EH (cell line): Measurements from ENCODE around the gene NFAM1.
A peak's percentile ranks its signal among the peaks of the same experiment; 100 is the strongest.

Experiments
- DNase-seq: peaks from one replicate; pipeline ENCODE4 v3.0.0-alpha.2; 2015; ENCODE audit warnings: low read depth

The NFAM1 gene, protein sequence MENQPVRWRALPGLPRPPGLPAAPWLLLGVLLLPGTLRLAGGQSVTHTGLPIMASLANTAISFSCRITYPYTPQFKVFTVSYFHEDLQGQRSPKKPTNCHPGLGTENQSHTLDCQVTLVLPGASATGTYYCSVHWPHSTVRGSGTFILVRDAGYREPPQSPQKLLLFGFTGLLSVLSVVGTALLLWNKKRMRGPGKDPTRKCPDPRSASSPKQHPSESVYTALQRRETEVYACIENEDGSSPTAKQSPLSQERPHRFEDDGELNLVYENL

DNA sequence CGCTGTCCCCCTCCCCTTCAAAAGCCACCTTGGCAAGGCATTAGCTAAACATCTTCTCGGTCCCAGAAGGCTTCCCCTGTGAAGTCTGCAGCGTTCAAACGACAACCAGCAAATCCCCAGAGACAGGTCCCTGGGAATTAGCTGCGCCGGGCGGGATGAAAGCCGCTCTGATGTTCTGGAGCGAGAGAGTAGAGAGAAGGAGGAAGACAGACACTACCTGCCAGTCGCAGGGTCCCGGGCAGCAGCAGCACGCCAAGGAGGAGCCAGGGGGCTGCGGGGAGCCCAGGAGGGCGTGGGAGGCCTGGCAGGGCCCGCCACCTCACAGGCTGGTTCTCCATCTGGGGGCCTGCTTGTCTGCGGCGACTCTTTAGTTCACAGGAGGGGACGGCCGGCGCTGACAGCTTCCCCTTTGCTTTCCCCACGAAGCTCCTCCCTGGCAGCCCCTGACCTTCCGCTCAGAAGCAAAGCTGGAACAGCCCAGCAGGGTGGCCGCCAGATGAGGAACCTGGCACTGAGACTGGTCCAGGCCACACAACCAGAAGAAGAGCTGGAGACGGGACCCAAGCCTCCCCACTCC is at the start of gene NFAM1:
TSS of gene NFAM1 (minus strand) at position 384 of the 577 bp plus-strand sequence. CDS start at position 338, 46 bp downstream.
- DNase-seq, result no peak

DNA sequence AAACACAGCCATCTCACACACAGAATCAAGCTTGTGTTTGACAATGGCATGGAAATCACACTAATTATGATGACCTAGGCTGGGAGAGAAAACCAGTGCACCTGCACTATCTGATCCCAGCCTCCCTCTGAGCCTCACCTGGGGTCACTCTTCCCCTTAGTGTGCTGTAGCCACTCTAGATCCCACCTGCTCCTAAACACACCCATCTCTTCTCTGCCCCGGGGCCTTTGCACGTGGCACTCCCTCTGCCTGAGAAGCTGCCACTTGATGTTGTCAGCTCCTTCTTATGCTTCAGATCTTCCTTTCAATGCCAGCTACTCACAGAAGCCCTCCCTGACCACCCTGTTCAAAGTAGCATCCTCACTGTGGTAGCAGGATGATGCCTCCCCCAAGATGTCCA is 42.9 kb upstream of the NFAM1 start:
- no peak for DNase-seq

DNA sequence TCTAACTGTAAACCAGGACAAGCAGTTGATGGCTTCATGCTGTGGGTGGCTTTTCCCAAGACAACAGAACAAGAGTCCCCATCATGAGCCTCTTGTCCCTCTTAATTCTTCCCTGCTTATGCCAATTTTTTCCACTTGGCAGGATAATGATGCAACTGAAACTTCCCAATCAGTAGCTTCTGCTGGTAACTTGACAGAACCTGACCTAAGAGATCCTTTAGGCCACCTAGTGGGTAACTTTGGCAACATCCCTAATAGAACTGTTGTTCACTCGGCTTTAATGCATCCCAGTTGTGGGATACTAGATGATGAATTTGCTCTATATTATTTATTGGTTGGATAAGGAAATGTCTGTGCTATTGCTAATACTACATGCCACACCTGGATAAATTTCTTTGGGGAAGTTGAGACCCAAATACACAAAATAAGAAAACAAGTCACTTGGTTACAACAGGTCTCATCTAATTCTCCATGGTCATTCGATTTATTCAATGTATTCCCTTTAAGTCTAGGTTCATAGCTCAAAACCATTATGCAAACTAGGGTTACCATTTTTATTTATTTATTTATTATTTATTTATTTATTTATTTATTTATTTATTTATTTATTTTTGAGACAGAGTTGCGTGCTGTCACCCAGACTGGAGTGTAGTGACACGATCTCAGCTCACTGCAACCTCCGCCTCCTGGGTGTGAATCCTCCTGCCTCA is 41.4 kb upstream of the NFAM1 start:
- peak; percentile 73 for DNase-seq

DNA sequence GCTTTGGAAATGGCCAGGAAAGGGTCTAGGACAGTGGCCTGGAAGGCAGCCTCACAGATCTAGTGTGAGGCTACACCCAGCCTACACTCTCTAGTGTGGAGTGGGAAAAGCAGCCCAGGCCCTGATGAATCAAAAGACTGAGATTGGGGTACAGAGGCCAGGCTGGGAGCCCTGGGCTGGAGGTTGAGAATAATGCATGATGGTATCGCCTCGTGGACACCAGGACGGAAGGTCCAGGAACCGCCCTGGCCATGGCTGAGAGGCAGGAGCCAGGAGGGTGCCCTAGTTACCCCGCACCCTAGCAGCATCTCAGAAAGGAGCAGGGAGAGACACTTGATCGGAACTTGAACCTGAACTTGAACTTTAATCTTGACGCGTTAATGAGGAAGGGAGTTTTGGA is 40.5 kb upstream of the NFAM1 start:
- DNase-seq, result no peak

DNA sequence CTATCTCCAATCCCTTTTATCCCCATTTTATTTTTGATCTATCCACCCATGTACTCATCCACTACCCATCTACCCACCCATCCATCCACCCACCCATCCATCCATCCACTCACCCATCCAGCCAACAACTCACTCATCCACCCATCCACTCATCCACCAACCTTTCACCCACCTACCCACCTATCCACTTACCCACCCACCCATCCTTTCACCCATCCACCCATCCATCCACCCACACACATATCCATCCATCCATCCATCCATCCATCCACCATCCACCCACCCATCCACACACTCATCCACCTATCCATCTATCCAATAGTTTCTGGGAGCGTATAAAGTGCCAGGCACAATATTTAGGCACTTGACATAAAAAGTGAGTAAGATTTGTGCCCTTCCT is 39.2 kb upstream of the NFAM1 start:
- no peak for DNase-seq

DNA sequence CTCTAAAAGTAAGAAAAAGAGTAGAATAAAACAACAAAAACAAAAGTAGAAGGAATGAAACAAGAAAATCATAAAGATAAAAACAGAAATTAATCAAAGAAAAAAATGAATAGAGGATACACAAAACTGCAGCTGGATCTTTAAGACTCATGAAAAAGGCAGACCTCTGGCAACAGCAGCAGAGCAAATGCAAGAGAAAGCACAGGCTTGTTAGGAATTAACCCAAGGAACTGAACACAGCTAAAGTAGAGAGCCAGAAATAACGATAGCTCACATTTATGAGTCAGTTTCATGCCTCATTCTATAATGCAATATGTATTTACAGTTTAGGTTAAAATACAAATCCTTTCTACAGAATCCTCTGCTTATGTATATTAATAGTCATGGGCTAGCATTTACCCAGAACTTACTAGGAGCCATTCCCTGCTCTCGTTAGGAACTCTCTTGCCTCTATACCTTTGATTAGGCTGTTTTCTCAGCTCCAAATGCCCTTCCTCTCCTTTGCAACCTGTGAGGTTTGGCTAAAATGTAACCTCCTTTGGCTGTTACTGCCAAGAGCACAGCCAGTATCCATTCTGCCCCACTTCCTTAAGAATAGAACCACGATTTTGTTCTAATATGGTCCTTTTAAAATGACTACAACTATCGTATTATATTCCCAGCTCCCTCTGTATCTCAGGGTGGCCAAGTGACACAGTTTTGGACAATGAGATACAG is 38.3 kb upstream of the NFAM1 start:
- no peak for DNase-seq

DNA sequence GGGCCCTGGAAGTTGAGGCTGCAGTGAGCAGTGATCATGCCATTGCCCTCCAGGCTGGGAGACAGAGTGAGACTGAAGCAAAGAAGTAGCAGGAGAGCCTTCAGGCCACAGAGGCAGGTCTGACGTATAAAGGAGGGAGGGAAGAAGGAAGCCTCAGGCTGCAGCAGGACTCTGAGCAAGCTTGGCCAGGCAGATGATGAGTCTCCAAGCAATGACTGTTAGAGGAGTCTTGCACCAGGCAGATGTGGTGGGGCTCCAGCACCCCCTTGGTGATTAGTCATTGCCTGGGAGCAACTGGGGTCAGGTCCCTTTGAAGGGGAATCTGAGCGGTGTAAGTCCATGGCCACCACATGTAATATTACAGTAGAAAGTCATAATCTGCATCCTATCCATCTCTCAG is 36.6 kb upstream of the NFAM1 start:
- no peak for DNase-seq

DNA sequence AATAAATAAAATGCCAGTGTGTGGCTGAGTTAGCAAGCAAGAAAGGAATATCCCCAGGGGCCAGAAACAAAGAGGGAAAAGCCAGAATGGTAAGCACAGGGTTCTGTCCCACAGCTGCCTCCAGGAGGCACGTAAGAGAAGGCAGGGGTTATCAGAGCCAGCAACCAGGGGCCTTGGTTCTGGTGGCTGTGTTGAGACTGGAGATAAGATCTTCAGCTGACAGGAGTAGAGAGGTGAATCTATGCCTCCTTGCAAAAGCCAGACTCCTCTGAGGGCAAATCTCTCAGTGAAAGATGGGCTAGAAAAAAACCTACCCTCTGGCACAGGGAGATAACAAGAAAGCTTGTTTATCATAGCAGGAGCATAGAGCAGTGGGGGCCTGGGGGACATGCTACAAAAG is 29.8 kb upstream of the NFAM1 start:
- no peak for DNase-seq

DNA sequence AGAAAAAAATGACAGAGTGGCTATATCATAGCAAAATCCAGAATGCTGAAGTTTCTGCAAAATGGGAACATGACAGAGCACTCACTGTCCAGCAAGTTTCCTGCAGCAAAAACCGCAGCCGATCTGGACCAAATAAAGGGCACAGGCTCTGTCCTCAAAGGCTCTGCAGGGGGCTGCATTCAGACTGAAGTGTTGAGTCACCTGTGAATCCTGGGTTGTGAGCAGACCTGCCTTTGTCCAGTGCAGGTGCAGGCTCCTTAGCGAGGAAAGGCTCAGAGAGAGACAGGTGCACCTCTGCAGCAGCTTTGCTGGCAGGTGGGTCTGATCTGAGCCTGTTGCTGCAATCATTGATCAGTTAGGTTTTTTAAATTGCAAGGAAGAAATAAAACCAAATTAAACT is 29.3 kb upstream of the NFAM1 start:
- no peak for DNase-seq

DNA sequence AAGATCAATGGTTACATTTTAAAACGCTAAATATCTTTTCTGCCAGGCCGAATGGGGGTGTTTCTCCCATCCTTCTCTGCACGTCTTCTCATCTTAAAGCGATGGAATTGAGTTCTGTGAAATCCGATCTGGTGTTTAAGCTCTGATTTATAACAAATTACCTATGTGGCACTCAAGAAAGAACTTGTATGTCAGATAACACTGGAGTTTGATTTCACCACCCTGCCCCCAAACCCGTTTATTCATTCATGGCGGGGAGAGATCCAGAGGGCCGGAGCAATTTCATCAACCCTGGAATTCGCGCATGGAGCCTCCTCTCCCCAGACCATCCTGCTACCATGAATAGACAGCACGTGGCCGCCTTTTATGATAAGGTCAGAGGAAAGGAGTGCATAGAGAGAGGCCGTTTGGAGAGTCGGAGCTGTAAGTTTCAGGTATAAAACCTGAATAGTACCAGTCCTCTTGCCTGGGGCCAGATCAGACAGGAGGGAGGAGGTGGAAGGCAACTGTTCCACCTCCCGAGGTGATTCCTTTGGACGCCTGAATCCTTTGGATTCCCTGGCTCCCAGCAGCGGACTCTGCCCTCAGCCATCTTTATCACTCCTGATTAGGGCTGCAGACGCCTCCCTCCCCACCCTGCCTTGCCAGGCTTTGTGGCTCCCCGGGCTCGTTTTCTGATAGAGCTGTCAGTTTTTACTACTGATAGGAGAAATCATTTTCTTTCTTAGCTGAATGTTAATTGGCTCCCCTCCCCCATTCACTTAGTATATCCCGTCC is 27.3 kb upstream of the NFAM1 start:
- DNase-seq, result no peak

DNA sequence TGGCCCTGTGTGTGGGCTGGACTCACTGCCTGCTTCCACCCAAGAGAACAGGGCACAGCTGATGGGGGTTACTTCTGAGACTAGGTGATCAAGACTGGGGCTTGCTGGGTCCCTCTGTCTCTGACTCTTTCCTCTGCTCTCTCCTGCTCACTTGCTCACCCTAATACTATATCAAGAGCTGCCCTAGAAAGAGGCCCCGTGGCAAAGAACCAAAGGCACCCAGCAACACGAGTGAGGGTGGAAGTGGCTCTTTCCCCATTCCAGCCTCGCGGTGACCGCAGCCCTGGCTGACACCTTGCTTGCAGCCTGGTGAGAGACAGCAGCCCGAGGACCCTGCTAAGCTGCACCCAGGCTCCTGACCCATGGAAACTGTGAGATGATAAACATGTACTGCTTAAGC is 20.7 kb upstream of the NFAM1 start:
- no peak for DNase-seq

DNA sequence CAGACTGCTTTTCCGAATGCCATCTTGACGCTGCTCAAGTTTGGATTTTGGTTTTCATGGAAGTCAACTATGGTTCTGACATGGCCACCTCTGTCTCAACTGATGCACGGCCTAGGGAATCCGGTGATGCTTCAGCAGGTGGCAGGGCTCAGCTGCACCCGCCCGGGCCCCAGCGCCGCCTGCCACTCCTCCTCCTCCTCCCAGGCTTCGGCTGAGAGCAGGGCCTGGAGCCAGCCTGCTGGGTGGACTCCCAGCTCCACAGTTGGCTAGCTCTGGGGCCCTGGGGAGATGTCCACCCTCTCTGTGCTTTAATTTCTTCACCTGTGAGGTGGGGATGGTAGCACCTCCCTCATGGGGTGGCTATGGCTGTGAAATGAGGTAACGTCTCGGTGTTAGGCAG is 20.3 kb upstream of the NFAM1 start:
- no peak for DNase-seq

DNA sequence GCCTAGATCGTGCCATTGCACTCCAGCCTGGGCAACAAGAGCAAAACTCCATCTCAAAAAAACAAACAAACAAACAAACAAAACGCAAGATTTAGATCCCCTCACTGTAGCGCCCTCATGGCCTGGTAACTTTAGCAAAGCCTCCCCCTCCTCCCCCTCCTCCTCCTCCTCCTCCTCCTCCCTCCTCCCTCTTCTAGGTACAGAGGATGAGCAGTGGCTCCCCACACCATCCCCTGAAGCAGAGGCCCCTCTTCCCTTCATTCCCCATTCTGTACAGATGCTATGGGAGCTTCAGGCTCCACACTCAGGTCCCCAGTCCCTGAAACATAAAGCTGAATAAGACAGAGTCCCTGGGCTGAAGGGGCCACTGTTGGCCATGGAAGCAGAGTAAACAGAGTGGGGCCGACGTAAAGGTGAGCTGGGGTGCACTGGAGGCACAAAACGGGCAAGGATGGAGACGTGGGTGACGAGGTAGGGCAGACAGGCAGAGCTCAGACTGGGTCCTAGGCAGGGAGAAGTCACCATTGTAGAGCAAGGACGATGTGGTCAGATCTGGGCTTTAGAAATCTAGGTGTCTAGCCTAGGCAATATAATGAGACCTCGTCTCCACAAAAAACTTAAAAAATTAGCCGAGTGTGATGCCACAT is 19.4 kb upstream of the NFAM1 start:
- no peak for DNase-seq

DNA sequence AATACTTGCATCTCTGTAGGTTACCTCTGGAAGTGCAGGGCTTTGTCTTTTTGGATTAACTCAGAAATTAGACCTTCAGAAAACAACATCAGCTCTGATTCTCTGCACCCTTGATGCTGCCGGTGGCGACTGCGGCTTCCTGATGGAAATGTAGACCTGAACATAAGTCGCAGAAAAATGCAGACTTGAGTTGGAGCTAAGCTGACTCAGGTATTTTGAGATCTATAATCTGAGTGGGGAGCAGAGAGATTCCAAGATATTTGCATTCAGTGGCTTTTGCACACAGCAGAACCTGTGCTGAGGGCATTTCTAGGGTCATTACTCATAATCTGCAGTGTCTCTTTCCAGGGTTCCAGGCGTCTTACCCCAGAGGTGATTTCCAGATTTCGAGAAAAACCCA is 18.7 kb upstream of the NFAM1 start:
- DNase-seq, result no peak

DNA sequence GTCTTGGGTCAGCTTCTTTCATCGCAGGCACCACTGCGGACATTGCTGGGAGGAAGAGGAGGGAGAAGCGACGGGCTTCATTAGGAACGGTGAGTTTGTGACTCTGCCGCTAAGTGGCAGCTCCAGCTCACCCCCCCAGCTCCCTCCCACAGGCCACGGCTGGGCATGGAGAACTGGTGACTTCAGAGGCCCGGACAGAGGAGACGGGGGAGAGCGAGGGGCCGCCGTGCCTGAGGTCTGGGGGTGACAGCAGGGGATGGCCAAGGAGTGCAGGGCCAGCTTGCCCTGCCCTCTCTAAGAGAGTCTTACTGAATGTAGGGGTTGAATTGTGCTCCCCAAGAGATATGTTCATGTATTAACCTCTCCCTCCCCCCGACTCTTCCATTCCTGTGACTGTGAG is 13.9 kb upstream of the NFAM1 start:
- no peak for DNase-seq

DNA sequence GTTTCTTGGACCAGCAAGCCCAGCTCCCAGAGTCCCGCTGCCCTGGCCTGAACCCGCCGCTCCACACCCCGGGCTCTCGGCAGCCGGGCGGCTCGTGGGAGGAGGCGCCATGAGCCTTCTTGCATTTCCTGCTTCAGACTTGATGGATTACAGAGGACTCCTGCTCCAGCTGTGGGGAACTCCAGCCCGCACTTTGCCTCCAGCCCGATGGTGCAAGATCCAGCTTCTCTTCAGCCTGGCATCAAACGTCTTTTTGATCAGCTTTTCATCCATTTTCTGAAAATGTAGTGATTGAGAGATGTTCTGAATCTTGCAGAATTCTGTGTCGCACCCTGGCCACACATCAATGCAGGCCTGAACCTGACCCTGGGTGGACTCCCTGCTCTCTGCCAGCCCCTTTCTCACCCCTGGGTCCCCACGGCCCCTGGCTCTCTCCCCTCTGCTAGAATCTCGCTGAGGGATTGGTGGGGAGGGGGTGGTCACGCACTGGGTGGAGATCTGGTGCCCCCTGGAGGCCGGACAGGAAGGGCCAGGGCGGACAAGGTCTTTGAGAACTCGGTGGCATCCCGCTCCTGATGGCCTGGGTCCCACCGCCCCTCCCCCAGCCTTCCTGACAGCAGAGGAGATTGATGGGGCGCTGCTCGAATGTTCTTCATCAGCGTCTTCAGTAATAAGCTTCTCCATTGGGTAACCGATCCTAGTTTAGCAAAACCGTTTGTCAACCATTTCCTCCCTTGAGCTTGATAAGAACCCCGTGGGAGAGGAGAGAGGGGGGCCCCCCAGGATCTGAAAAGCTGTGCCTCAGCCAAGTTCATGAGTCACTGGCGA is 12.1 kb upstream of the NFAM1 start:
- peak; percentile 89 for DNase-seq

DNA sequence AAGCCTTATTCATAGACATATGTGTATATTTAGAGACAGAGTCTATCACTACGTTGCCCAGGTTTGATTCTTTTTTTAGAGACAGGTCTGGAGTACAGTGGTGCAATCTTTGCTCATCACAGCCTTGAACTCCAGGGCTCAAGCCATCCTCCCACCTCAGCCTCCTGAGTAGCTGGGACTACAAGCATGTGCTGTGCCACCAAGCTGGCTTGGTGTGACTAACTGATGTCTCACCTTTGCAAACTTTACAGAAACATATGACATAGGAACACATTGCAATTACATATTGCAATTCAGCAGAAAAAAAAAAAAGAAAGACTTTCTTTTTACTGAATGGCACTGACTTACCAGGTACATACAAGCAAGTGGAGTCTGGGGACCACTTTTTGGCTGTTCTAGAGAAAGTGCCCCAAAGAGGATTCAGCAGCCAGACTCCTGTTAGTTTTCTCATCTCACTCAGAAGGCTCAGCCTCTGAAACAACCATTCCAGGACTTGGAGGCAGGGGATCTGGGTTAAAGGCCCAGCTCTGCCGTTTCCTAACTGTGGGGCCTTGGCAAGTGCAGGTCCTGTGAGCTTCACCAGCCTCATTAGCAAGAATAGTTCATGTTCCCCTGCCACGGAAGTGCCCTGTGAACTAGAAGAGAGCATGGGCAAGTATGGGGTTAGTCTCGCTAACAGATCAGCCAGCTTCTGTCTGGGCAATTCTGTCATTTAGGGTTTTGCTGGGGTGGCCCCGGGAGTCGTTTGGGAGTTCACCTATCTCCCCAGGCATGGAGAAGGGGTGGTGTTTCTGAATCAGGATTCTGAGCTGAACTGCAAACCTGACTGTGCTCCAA is 11.3 kb upstream of the NFAM1 start:
- DNase-seq, result no peak

DNA sequence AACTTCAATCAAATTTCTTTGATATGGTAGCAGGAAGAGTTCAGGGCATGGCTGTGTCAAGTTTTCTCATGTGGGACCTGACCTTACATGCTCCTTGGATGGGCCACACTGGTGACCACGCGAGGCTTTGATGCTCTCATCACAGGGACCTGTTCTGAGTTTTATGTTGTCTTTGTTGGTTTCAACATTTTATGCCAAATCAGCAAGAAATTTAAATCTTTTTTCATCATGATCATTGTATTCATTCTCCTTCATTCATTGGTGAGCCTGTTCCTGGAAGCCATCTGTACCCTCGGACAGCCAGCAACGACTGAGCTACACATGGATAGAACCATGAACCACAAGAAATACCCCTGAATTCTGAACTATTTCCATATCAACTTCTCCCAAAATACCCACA is 10.5 kb upstream of the NFAM1 start:
- DNase-seq, result no peak

DNA sequence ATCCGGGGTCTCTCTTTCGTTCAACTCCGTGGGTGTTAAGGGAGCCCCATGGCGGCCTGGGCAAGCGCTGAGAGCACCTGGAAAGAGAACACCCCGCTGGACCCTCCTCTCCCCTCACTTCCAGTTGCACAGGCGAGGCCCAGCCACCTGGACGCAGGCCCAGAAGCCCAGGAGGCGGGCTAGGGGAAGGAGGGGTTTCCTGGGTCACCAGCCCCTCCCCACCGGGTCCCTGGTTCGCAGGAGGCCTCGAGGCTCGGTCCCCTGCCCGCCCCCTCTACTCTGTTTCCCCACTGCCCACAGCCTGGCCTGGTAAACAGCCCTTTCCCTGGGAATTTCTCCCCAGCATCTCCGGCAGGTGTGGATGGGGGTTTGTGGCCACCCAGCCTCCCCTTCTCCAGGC is 8.5 kb upstream of the NFAM1 start:
- DNase-seq, result no peak
